B cell (primary cell): ENCODE data around the gene SHE. TPM values are rescaled to one million over a fixed set of nuclear protein-coding genes. Genes with fewer than 3 reads are reported as not detected.

Experiments used
- ATAC-seq: fragments of 200-7000 bp; cut with Tn5 transposase; one replicate; pipeline ENCODE4 v1.10.0; 2021; ENCODE audit warnings: low read depth, mild to moderate bottlenecking, moderate number of reproducible peaks, moderate library complexity
- CTCF ChIA-PET: fragments of 350-600 bp; sonication (Branson Sonifier 250); formaldehyde crosslinking; loops from one replicate; lab custom pipeline; 2021; ENCODE audit warnings: antibody characterized with exemption, inconsistent platforms; lab: Charles Lee
- POLR2A ChIA-PET: fragments of 350-600 bp; sonication (Branson Sonifier 250); formaldehyde crosslinking; loops from one replicate; lab custom pipeline; 2021; ENCODE audit warnings: antibody characterized with exemption; lab: Charles Lee
- DNase-seq: peaks from one replicate; pipeline ENCODE4 v3.0.0; 2013
- H2AFZ ChIP-seq: 2 replicates; pipeline ENCODE4 v1.6.1; 2012; ENCODE audit warnings: mild to moderate bottlenecking, low read depth, low read length; ENCODE audit not compliant: insufficient read depth, poor library complexity, severe bottlenecking
- H3K27ac ChIP-seq, 2 donors: 1 replicate in 1 of 2; 2 replicates in 1 of 2; pipeline ENCODE4 v1.5.1; 2012 to 2013; ENCODE audit warnings: low read length in 2 of 2, mild to moderate bottlenecking in 2 of 2, moderate library complexity in 1 of 2
- H3K27me3 ChIP-seq, 4 experiments: fragments of 200-600 bp in 1 of 4; sonication (generic) in 1 of 4; replicated peaks in 1 of 4; 1 replicate in 2 of 4; 2 replicates in 2 of 4; pipeline versions ENCODE4 v1.6.1 to v1.7.0; 2013 to 2016; ENCODE audit warnings: low read length in 3 of 4, mild to moderate bottlenecking in 2 of 4, mixed read lengths in 1 of 4, moderate library complexity in 1 of 4; ENCODE audit not compliant: insufficient read depth in 4 of 4, control insufficient read depth in 3 of 4; ENCODE audit errors: control extremely low read depth in 1 of 4
- H3K36me3 ChIP-seq, 2 experiments: replicated peaks in 1 of 2; 1 replicate in 1 of 2; 2 replicates in 1 of 2; pipeline versions ENCODE4 v1.6.1 to v1.7.1; 2013; ENCODE audit warnings: low read length in 1 of 2; ENCODE audit not compliant: insufficient read depth in 2 of 2, control insufficient read depth in 1 of 2; ENCODE audit errors: control extremely low read depth in 1 of 2, extremely low read depth in 1 of 2
- H3K4me1 ChIP-seq, 2 donors: fragments of 200-600 bp in 1 of 2; sonication (generic) in 1 of 2; 1 replicate in 1 of 2; 2 replicates in 1 of 2; pipeline versions ENCODE4 v1.5.1 to v1.6.1; 2013 to 2017; ENCODE audit warnings: low read length in 2 of 2; ENCODE audit not compliant: control insufficient read depth in 2 of 2, insufficient read depth in 2 of 2
- H3K4me2 ChIP-seq: replicated peaks from 2 replicates; pipeline ENCODE3; 2012; ENCODE audit warnings: mild to moderate bottlenecking, low read depth, low read length; ENCODE audit not compliant: poor library complexity, severe bottlenecking
- H3K4me3 ChIP-seq, 5 experiments: fragments of 200-600 bp in 1 of 5; sonication (generic) in 1 of 5; 1 replicate in 3 of 5; 2 replicates in 2 of 5; pipeline versions ENCODE4 v1.5.1 to v1.7.0; 2011 to 2016; ENCODE audit warnings: low read length in 4 of 5, mild to moderate bottlenecking in 4 of 5, low read depth in 2 of 5, control low read depth in 1 of 5, moderate library complexity in 1 of 5; ENCODE audit not compliant: insufficient read depth in 1 of 5; ENCODE audit errors: control extremely low read depth in 1 of 5, extremely low read depth in 1 of 5
- H3K79me2 ChIP-seq: fragments of 200-600 bp; sonication (generic); one replicate; pipeline ENCODE4 v1.6.0; 2016; ENCODE audit warnings: low read length; ENCODE audit not compliant: control insufficient read depth, insufficient read depth
- H3K9ac ChIP-seq: fragments of 200-600 bp; sonication (generic); 2 replicates; pipeline ENCODE4 v1.6.1; 2017; ENCODE audit warnings: mild to moderate bottlenecking, low read length, moderate library complexity
- H3K9me3 ChIP-seq, 3 donors: one replicate each; pipeline versions ENCODE4 v1.6.1 to v1.7.1; 2013; ENCODE audit warnings: low read length in 2 of 3; ENCODE audit not compliant: control insufficient read depth in 2 of 3, insufficient read depth in 1 of 3; ENCODE audit errors: control extremely low read depth in 1 of 3
- H4K20me1 ChIP-seq: 2 replicates; pipeline ENCODE4 v1.6.0; 2012; ENCODE audit warnings: mild to moderate bottlenecking, low read length; ENCODE audit not compliant: insufficient read depth, control insufficient read depth, poor library complexity, severe bottlenecking
- H3K27ac Mint-ChIP-seq: one replicate; pipeline ENCODE4 v1.8.0; 2021; ENCODE audit warnings: mixed read lengths
- H3K27me3 Mint-ChIP-seq: one replicate; pipeline ENCODE4 v1.8.0; 2021; ENCODE audit warnings: mixed read lengths
- H3K4me1 Mint-ChIP-seq: one replicate; pipeline ENCODE4 v1.8.0; 2021; ENCODE audit warnings: mixed read lengths
- H3K4me3 Mint-ChIP-seq: one replicate; pipeline ENCODE4 v1.8.0; 2021; ENCODE audit warnings: mixed read lengths
- H3K9me3 Mint-ChIP-seq: one replicate; pipeline ENCODE4 v1.8.0; 2022; ENCODE audit warnings: mixed read lengths; ENCODE audit not compliant: insufficient read depth
- CTCF ChIP-seq: fragments of 200-600 bp; IDR thresholded peaks from one replicate; pipeline ENCODE4 v1.8.0; 2022; ENCODE audit warnings: antibody characterized with exemption, mild to moderate bottlenecking
- EZH2 ChIP-seq: IDR thresholded peaks from 2 replicates; pipeline ENCODE4 v1.6.1; 2012; ENCODE audit warnings: borderline replicate concordance, low read depth, mild to moderate bottlenecking, moderate library complexity, low read length; ENCODE audit not compliant: insufficient read depth, poor library complexity, severe bottlenecking
- WGBS: methylation state at CpG from one replicate; pipeline ENCODE4 v1.1.5; 2013; ENCODE audit warnings: missing lambda C conversion rate; ENCODE audit not compliant: insufficient coverage; 5-methylcytosine and 5-hydroxymethylcytosine counted together
- intact Hi-C: fragments of 100-400 bp; cut with micrococcal nuclease; formaldehyde crosslinking; loops from one replicate; pipeline ENCODE4 v1.10.0; 2022
- polyA plus RNA-seq: library from polyadenylated mRNA; depleted of rRNA; stranded (reverse); fragments of >200 nt; gene quantifications from 2 replicates; pipeline ENCODE4 v1.2.3, GENCODE V29; 2012
- total RNA-seq, 2 donors: library from RNA; stranded (reverse); fragments of 120-200 nt in 1 of 2; gene quantifications; 1 replicate in 1 of 2; 2 replicates in 1 of 2; pipeline versions ENCODE4 v1.2.3 to v1.2.4, GENCODE V29; 2013 to 2022

Gene SHE
- total and polyA plus RNA-seq, 2 donors (not counting 1 experiment from before 2014, with no cell fraction given), result 0.01 TPM; not detected in 1

DNA sequence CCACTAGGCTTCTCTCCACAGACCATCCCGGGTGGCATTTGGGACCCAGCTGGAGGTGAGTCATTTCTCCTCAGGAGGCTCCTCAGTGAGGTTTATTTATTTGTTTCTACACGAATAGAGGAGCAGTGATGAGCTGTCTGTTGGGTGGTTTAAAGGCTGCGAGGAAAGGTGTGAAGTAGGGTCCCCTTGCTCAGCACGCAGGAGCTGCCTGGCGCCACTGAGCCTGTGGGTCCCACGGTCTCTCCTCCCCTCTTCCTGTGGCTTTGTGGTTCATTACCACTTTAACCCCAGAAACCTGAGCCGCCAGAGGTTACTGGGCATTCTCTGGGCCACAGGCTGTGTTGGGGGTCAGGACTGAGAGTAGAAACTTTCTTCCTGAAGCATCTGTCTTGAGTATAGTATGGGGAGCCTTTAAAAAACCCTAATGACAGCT lies 57.2 kb downstream of the SHE start:
- H3K9me3 Mint-ChIP-seq, result no peaks in the 10 kb centered on the region
- Histone ChIP-seq H3K4me1 (no peaks in the 10 kb centered on the region), H3K4me2 (no peak overlapping the region), H3K27me3 (no peaks in the 10 kb centered on the region), H4K20me1 (no peaks in the 10 kb centered on the region), H3K79me2 (no peaks in the 10 kb centered on the region), H2AFZ (no peak overlapping the region), H3K27ac (no peak overlapping the region), H3K9ac (no peak overlapping the region), H3K4me3 (no peak overlapping the region), H3K36me3 (no peaks in the 10 kb centered on the region), H3K9me3 (peaks cover 0 to 1% (median 0%) of the 10 kb centered on the region in 3 donors)
- no peaks in the 10 kb centered on the region for H3K27me3 Mint-ChIP-seq
- H3K4me3 Mint-ChIP-seq, result no peak overlapping the region
- POLR2A ChIA-PET, result no interaction called here
- ATAC-seq, result no peak
- H3K4me1 Mint-ChIP-seq, result peaks cover 5% of the 10 kb centered on the region
- no peak overlapping the region for H3K27ac Mint-ChIP-seq
- DNase-seq, result no peak
- CTCF ChIA-PET, result no interaction called here
- intact Hi-C loops, result no loop called here
- TF ChIP-seq EZH2, result no peak
- no peak for TF ChIP-seq CTCF
- 10% methylated on average over 2 of the region's 7 CpGs for WGBS

GRCh38 chr1:154443274-154444013 lies 58.8 kb downstream of the SHE start:
- no peaks in the 10 kb centered on the region for H4K20me1 ChIP-seq
- POLR2A ChIA-PET, result no interaction called here
- Mint-ChIP-seq H3K27me3 (no peaks in the 10 kb centered on the region), H3K4me1 (peaks cover 13% of the 10 kb centered on the region), H3K27ac (no peak overlapping the region), H3K4me3 (no peak overlapping the region), H3K9me3 (no peaks in the 10 kb centered on the region)
- no peaks in the 10 kb centered on the region for H3K27me3 ChIP-seq
- DNase-seq, result no peak
- H3K79me2 ChIP-seq, result no peaks in the 10 kb centered on the region
- intact Hi-C loops, result loop anchor here (5.0 kb wide), 1 partner anchor 36 kb away; the partner anchor contains the start of gene IL6R
- TF ChIP-seq EZH2, result no peak
- no peak overlapping the region for H3K9ac ChIP-seq
- no peaks in the 10 kb centered on the region for H3K36me3 ChIP-seq
- H3K4me2 ChIP-seq, result no peak overlapping the region
- H3K27ac ChIP-seq, result no peak overlapping the region
- H3K4me1 ChIP-seq, result peaks cover 0 to 3% of the 10 kb centered on the region in 2 donors
- H3K4me3 ChIP-seq, result no peak overlapping the region
- CTCF ChIA-PET, result interaction anchor here (0.9 to 1.0 kb wide), 2 partner anchors 11 to 20 kb away, joined by 3 to 4 read pairs; no protein-coding TSS in a partner anchor
- WGBS, result 100% methylated on average over 7 of the region's 8 CpGs
- H2AFZ ChIP-seq, result no peak overlapping the region
- H3K9me3 ChIP-seq, result peaks cover 0 to 1% (median 0%) of the 10 kb centered on the region in 3 donors
- ATAC-seq, result no peak
